22Rv1 (cell line): ENCODE results near the gene FLNB.

Experiments
- CTCF ChIP-seq: fragments of 450-650 bp; IDR thresholded peaks from 2 replicates; pipeline ENCODE4 v1.5.1; 2017; ENCODE audit warnings: mild to moderate bottlenecking
- ZFX ChIP-seq: fragments of 450-650 bp; IDR thresholded peaks from 2 replicates; pipeline ENCODE4 v1.6.1; 2017; ENCODE audit warnings: antibody characterized with exemption, borderline replicate concordance

GRCh38 chr3:58105196-58105595 is 97.0 kb downstream of the FLNB start:
- TF ChIP-seq CTCF: no peak
- no peak for TF ChIP-seq ZFX
